ENCODE measurements around the gene NF2.

- TF ChIP-seq CTCF (IDR thresholded peaks at IDR 0.05) (no peak), ZFX (IDR thresholded peaks at IDR 0.05; ENCODE audit: borderline replicate concordance) (no peak)
These were observed 7.0 kb upstream of the NF2 start for GRCh38 chr22:29596408-29596807.
